ENCODE measurements around the gene USP6NL.
A peak's percentile ranks its signal among the peaks of the same experiment; 100 is the strongest.

USP6NL gene

DNA sequence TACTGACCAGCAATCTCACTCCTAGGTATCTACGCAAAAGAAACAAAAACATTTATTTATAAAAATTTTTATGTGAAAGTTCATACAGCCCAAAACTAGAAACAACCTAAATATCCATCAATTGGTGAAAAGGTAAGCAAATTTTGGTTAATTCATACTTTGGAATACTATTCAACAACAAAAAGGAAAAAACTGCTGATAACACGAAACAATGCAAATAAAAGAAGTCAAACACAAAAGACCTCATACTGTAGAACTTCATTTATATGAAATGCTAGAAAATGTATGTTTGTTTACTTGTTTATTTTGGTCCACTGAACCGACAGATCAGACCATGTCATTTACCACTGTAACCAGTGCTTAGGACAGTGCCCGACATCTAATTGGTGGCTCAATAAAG, 60.3 kb downstream of the USP6NL start:
- DNase-seq (ENCODE audit: low spot score): no peak

DNA sequence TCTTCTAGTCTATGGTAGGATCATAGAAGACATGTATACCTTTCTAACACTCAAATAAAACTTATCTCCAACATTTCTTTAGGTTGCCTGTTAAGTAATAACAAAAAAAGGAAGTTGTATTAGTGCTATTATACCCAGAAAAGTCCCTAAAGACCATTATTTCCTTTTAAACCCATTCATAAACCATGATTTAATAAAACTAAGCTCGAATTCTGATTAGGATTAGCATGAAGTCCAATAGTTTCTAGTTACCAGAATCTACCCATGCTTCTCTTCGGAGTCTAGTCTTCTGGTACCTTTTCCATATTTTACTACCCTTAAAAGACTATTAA, 62.7 kb downstream of the USP6NL start:
- DNase-seq (ENCODE audit: low spot score): no peak

DNA sequence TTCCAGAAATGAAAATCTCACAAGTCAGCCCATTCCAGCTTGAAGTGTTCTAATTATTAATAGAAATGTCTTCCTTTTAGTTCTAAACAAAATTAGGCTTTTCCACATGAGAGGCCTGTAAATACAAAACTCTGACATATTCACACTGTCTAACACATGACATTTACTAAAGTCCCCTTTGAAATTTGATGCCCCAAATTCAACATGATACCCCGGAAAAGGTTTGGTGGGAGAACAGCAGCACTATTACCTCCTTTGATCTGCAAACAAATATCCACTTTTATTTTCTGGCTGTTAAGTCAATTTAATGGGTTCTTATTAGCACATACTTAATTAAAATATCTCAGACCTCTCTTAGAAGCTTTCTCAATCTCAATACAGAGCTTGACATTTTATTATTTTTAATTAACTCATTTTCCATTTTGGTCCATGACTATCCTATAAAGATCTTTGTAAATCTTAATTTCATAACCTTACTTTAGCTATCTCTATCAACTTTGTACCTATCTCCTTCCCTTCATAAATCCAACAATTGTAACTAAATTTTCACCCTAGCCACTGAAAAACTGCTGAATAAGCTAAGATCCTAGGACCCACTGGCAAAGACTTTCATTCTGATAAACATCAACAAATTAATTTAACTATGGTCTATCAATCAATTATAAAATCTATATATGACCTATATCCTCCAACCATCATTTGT, 63.2 kb downstream of the USP6NL start:
- no peak for DNase-seq (ENCODE audit: low spot score)

GRCh38 chr10:11546581-11546980, 64.9 kb downstream of the USP6NL start:
- DNase-seq (ENCODE audit: low spot score): peak; percentile 18

DNA sequence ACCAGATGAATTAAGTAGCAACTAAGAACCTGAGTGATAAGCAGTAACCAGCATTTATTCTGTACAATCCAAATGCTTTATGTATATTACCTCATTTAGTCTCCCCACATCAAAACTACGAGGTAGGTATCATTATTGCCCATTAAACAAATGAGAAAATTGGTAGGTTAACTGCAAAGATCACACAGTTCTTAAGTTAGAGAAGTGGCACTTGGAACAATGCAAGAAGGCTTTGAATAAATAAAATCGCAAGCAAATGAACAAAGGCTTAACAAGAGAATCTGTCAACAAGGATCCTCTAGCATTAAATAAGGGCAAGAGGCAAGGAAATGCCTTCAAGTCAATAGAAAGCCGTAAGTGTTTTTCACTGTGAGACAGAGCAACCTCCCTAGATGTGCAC, 70.2 kb downstream of the USP6NL start:
- no peak for DNase-seq (ENCODE audit: low spot score)

DNA sequence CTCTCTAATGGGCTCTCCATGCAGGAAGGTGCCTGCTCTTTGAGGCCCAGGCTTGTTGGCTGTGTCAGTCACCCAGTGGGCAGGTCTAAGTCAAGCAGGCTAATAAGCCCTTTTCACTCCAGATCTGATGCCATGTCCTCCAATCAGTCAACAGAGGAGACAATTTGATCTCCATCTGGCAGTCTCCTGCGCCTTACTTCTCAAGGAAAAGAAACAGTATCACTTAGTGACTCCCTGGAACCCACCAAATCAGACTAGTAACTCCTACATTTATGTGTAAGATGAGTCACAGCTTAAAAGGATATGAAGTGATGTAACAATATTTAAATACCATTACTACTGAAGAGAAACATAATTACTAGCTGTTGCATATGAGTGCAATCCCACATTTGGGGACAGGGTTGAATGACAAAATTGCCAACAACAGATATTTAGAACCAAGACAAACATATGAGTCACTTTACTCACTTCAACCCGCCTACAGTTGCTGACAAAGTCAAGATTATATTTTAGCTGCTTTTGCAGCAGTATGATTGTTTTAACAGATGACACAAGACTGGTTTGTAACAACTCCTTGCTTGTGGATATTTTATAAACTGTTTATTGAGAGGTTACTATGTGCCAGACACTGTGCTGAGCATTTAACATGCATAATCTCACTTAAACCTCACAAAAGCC, 72.1 kb downstream of the USP6NL start:
- DNase-seq (ENCODE audit: low spot score): peak; percentile 31

GRCh38 chr10:11538834-11539190, 72.6 kb downstream of the USP6NL start:
- DNase-seq (ENCODE audit: low spot score): no peak

DNA sequence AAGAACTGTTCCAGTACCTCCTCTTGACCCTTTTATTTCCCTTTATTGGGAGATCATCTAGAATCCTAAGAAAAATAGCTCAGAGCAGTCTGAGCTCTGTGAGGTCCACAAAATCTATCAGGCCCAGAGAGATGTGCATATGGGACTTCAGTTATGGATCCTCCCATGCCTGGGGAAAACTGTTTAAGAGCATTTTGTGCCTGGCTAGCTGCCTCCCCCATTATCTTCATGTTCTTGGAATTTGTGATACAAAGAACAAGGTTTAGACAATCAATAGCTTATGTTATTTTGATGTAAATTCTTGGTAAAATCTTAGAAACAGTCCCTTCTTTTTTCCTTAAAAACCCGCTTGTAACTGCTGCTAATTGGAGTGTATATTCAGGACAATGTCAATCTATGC, 75.2 kb downstream of the USP6NL start:
- DNase-seq (ENCODE audit: low spot score): no peak

DNA sequence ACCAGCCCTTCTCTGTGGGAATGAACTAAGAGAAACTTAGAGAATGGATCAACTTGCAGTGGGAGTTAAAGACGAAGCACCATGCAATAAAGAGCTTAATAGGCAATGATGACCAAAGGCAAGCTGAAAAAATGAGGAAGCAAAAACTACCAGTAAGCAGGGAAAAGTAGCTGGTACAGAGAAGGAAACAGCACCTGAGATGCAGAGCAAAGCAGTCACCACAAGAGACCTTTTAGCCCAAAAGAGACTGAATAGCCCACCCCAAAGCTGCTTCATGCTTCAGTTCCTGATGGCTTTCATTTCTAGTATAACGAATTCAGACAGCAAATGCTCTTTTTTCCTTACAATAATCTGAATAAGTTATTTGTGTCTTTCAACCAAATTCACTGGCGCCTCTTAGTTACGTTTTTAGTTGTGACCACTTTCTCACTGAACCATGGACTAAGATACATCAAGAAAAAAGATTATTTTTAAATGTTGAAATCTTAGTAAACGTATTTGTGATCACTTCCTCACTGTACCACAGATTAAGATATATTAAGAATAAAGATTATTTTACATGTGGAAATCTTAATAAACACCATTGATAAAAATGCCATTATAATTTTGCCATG, 76.0 kb downstream of the USP6NL start:
- no peak for DNase-seq (ENCODE audit: low spot score)

- DNase-seq (ENCODE audit: low spot score): peak; percentile 20
These were observed 78.1 kb downstream of the USP6NL start for GRCh38 chr10:11533328-11533781.

- no peak for DNase-seq (ENCODE audit: low spot score)
These were observed 79.1 kb downstream of the USP6NL start for GRCh38 chr10:11532306-11532705.

- no peak for DNase-seq (ENCODE audit: low spot score)
These were observed 80.6 kb downstream of the USP6NL start for GRCh38 chr10:11530806-11531205.

DNA sequence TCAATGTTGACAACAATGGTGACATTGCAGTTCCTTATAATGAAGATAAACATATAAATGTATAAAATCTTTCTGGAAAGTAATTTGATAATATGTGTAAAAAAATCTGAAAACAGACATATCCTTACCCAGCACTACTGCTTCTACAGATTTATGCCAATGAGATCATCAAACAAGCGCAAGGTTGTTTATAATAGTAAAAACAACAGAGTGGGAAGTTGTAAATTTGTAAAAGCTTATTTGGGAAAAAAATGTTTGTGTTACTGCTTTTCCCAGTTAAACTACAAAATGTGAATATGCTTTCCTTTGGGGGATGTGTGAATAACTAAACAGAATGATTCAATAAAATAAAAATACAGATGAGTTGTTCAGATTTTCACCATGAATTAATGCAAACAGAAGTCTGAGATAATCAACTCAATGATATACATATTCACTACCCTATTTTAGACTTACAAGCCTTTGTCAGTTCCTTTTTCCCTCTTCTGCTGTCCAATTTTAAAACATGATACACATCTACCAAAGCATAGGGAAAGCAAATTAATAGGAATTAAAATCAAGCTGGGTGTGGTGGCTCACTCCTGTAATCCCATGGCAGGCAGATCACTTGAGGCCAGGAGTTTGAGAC, 82.1 kb downstream of the USP6NL start:
- DNase-seq (ENCODE audit: low spot score): no peak

- DNase-seq (ENCODE audit: low spot score): no peak
These were observed 83.2 kb downstream of the USP6NL start for GRCh38 chr10:11528286-11528685.

- DNase-seq (ENCODE audit: low spot score): no peak
These were observed 83.7 kb downstream of the USP6NL start for GRCh38 chr10:11527691-11528255.

- DNase-seq (ENCODE audit: low spot score): no peak
These were observed 84.4 kb downstream of the USP6NL start for GRCh38 chr10:11527068-11527467.

- DNase-seq (ENCODE audit: low spot score): no peak
These were observed 85.9 kb downstream of the USP6NL start for GRCh38 chr10:11525503-11525902.

DNA sequence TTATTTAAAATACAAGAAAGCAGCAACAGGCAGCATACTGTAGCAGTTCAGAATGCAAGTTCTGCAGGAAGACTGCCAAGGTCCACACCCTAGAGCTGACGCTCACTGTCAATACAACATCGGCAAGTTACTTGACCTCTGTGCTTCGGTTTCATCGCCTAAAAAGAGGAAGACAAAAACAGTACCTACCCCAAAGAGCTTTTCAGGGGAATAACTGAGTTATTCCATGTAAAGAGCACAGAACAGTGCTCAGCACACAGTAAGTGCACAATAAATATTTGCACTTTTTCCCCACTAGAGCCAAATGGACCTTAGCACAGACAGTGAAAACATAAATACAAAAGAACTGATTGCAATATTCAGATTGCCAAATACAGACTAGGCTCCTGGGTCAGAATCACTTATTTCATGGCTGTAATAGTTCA, 88.6 kb downstream of the USP6NL start:
- no peak for DNase-seq (ENCODE audit: low spot score)

GRCh38 chr10:11521860-11522259, 89.6 kb downstream of the USP6NL start:
- DNase-seq (ENCODE audit: low spot score): no peak

GRCh38 chr10:11520892-11521291, 90.6 kb downstream of the USP6NL start:
- no peak for DNase-seq (ENCODE audit: low spot score)

DNA sequence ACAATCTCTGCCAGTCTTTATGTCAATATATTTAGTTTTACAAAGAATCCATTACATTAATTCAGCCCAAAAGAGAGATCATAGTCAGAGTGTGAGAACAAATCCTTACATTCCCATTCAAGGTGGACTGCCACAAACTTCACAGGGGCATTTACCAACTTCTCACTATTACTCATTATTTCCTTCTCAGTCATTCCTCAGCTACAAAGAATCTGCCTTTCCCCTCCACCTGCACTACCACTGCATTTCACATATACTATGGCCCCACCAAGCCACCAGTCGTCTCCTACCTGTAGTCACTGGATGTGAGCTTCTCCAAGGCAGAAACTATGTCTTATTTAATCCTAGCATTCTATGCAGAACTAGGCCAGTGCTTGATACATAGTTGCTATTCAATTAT, 94.3 kb downstream of the USP6NL start:
- DNase-seq (ENCODE audit: low spot score): peak; percentile 51

- DNase-seq (ENCODE audit: low spot score): no peak
These were observed 95.1 kb downstream of the USP6NL start for GRCh38 chr10:11516431-11516746.

Data from kidney tubule cell (primary cell).